Peyer's patch (tissue), 4 donors: Measurements from ENCODE around the gene CNOT9.

Experiments used
- POLR2A ChIP-seq, 2 donors: fragments of 450-650 bp; IDR thresholded peaks; one replicate each; pipeline ENCODE4 v1.5.1; 2017; ENCODE audit warnings: antibody characterized with exemption in 2 of 2, mild to moderate bottlenecking in 2 of 2, moderate library complexity in 2 of 2
- TF ChIP-seq, protein P1 (sequence below), 6 experiments: fragments of 450-650 bp in 4 of 6; fragments of 200-600 bp in 2 of 6; sonication (generic) in 1 of 6; IDR thresholded peaks; one replicate each; pipeline ENCODE4 v1.5.1; 2017 to 2019; ENCODE audit warnings: antibody characterized with exemption in 6 of 6, mild to moderate bottlenecking in 3 of 6, moderate library complexity in 1 of 6

DNA sequence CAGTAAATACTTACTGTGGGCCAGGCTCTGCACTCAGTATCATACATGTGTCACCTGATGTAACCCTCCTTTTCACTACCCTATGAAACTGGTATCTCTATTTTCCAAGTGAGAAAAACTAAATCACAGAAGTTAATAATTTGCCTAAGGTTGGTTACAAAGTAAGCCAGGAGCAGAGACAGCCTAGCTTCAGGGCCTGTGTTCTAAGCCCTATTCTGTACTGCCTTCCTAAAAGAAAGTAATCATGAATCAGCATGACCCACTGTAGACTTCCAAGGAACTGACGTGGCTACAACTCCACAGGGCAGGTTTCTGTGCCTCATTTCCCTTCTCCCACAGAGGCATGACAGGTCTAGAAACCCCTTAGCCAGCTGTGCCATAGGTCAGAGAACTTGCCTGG, 76.5 kb downstream of the CNOT9 start:
- TF ChIP-seq, protein P1, sequence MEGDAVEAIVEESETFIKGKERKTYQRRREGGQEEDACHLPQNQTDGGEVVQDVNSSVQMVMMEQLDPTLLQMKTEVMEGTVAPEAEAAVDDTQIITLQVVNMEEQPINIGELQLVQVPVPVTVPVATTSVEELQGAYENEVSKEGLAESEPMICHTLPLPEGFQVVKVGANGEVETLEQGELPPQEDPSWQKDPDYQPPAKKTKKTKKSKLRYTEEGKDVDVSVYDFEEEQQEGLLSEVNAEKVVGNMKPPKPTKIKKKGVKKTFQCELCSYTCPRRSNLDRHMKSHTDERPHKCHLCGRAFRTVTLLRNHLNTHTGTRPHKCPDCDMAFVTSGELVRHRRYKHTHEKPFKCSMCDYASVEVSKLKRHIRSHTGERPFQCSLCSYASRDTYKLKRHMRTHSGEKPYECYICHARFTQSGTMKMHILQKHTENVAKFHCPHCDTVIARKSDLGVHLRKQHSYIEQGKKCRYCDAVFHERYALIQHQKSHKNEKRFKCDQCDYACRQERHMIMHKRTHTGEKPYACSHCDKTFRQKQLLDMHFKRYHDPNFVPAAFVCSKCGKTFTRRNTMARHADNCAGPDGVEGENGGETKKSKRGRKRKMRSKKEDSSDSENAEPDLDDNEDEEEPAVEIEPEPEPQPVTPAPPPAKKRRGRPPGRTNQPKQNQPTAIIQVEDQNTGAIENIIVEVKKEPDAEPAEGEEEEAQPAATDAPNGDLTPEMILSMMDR (IDR thresholded peaks at IDR 0.05), result no peak
- TF ChIP-seq POLR2A (IDR thresholded peaks at IDR 0.05), result no peak
